Stimulated activated CD4-positive, alpha-beta T cell treated with anti-CD3 and anti-CD28 coated beads, Interleukin-1b, Interleukin-23, amount 100 ng/mL, for 1 hour (primary cell): Measurements from ENCODE around the gene RSL24D1.
"Not testable (repeated sequence)": the region's sequence is repeated elsewhere in the genome, so short reads cannot be mapped to it uniquely, and the experiment has no call there.

ENCODE experiments used
- DNase-seq, 2 donors: peaks; one replicate each; pipeline ENCODE4 v3.0.0-alpha.2; 2020; ENCODE audit warnings: low read depth in 2 of 2

The RSL24D1 gene

DNA sequence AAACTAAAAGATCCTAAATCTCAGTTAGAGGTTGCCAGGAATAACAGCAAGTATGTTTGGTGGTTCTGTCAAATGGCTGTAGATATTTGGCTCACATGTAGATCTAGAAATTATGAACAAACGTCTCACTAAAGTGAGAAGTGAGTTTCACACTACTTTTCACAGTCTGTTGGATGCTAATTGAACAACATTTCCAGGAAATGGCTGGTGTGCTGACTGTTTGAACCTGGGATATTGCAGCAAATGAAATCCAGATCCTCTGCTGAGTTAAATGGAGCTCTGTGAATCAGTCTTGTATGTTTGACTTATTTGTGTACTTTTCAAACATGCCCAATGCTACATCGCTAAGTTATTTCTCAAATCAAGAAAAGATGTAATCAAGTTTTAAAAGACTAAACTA, 21.3 kb upstream of the RSL24D1 start:
- DNase-seq = no peak

DNA sequence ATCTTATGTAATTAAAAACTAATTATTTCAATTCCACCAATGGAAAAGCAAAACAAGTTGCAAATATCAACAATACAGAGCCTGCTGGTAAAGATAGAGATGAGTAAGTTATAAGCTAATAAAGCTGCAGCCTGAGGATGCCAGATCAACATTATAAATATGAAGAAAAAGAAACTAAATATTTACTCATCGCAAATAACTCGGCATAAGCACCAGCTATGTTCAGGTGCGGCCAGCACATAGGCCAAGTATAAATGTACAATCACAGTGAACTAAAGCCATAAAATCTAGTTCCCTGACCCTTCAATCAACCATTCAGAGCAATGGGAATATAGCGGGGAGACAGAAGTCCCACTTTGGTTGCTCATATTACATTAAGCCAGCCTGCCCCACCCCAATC, 7.7 kb upstream of the RSL24D1 start:
- DNase-seq = no peak

DNA sequence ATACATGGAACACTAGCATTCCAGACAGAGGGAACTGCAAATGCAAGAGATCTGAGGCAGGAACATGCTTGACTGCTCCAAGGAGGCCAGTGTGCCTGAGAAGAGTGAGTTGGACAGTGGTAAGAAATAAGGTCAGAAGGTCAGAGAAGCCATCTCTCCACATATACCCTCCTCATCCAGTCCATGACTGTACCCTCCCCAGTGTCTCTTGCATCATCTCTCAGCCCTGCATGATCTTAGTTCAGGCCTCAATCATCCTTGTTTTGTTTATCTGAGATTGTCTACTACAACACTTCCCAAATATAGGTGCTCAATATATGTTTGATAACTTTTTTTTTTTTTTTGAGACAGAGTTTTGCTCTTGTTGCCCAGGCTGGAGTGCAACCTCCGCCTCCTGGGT, 5.5 kb upstream of the RSL24D1 start:
- no peak for DNase-seq

DNA sequence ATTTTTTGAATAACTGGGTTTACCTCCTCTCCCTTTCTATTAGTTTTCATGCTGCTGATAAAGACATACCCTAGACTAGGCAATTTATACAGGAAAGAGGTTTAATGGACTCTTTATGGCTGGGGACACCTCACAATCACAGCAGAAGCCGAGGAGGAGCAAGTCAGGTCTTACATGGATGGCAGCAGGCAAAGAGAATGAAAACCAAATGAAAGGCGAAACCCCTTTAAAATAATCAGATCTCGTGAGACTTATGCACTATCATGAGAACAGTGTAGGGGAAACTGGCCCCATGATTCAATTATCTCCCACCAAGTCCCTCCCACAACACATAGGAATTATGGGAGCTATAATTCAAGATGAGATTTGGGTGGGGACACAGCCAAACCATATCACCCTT, 2.0 kb upstream of the RSL24D1 start:
- DNase-seq = no peak

DNA sequence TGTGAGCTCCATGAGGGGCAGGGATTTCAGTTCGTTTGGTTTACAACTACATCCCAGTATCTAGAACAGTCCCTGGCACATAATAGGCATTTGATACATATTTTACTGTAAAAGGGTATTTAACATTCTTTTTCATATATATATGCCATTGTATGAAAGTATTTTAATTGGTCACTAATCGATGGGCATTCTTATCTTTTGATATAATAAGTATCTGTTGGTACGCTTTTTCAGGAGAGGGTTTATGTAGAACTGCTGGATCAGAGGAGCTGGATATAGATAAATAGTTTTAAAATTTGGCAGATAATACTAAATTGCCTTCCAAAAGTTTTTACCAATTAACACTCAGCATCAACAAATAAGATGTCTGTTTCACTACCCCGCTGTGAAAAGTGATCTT, 978 bp upstream of the RSL24D1 start:
- DNase-seq = no peak

DNA sequence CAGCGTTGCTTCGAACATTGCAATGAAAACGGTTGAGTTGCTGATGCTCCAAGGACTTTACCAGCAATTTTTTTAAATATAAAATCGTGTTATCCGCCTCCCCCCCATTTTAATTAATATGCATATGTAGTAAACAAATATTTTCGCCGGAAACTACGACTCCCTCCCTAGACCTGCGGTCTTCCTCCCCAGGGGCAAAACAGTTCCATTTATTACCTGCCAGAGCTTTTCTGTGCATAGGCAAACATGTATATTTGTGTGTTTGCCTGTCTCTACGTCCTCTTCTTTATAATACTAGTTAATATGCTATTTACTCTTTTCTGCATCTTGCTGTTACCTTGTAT, 593 bp upstream of the RSL24D1 start:
- no peak for DNase-seq

DNA sequence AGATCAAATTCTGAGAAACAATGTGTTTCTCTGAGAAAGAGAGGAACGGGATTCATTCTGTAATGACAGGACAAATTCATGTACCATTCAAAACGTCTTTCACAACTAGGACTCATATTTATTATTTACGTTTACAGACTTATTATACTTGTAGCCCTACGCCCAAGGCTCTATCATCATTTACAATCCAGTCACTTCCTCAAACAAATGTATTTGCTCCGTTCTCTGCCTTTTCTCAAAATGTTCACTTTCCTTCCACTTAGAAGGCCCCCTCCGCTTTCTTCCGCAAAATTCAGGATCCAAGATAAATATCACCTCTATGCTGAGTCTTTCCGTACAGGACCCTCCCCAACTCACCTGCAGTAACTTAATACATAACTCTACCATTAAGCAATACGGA, 745 bp downstream of the RSL24D1 start:
- DNase-seq = no peak

DNA sequence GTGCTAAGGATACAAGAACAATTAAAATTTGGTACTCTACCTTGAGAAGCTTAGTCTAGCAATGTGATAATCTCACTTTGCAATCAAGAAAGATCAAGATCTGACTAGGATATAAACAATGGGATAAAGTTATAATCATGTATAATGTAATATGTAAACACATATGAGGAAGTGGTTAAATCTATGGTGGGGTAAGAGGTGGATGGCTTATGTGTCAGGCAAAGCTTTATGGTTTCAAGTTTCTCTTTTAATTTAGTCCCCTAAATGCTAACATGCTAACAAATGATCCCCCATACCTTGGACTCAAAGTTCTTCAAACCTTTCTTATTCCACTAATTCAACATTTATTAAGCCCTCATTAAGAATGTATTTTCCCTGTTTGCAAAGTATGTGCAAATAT, 2.5 kb downstream of the RSL24D1 start:
- no peak for DNase-seq

DNA sequence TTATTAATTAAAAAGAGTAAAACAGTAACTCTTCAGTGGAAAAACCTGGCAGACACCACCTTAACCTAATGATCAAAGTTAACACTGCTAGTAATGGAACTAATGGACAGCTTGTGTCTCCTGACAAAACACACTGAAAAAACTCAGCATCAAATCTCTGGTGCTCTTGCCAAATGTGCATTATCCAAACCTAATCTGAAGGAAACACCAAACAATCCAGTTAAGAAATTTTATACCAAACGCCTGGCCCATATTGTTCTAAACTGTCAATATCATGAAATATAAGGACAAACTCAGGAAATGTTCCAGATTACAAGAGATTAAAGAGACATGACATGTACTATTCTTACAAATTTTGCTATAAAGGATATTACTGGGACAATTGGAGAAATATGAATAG, 10.4 kb downstream of the RSL24D1 start:
- no peak for DNase-seq

DNA sequence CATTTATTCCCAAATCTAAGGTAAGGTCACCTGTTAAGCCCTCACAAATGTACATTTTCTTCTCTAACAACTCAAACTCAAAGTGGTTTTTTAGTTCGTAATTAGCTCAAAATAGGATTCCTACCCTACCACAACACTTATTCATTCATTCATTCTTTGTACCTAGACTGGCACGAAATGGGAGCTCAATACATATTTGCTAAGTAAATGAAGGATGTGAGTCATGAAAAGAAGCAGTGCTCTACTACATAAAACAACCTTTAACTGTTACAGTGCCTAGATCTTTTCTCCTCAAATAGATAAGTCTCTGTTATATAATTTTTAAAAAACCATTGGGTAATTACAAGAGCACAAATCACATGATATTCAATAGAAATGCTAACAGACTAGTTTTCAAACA, 13.1 kb downstream of the RSL24D1 start:
- DNase-seq = no peak

DNA sequence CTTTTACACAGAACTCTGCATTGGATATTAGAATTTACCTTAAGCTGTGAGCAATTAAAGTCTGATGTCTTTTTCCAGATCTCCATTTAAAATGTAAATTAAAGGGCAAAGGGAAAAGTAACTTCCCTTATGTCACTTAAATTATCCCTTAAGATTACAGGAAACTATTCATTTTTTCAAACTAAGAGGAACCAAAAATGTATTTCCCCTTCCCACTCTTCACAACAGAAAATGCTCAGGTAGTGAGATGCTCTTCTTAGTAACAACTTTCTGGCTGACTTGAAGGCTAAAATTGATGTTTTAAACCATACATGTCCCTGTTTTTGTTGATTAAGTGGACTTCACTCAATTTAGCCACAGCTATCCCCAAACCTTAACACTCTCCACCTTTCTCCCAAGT, 17.6 kb downstream of the RSL24D1 start:
- DNase-seq = no peak

DNA sequence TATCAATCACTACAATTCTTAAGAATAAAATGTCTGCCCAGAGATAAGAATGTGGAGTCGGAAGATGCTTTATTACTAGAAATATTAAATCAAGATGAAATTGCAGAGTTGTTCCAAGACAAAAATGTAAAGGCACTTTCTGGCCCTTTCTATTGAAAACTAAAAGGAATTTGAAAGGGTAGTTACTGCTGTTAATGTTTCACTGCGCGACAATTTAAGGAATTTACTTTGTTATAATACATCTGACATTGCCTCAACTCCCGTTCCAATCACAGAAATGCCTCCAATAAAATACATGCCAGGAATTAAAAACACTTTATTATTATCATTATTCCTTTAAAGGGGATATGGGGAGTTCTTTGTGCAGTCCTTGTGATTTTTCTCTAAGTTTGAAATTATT, 26.4 kb downstream of the RSL24D1 start:
- DNase-seq = no peak

DNA sequence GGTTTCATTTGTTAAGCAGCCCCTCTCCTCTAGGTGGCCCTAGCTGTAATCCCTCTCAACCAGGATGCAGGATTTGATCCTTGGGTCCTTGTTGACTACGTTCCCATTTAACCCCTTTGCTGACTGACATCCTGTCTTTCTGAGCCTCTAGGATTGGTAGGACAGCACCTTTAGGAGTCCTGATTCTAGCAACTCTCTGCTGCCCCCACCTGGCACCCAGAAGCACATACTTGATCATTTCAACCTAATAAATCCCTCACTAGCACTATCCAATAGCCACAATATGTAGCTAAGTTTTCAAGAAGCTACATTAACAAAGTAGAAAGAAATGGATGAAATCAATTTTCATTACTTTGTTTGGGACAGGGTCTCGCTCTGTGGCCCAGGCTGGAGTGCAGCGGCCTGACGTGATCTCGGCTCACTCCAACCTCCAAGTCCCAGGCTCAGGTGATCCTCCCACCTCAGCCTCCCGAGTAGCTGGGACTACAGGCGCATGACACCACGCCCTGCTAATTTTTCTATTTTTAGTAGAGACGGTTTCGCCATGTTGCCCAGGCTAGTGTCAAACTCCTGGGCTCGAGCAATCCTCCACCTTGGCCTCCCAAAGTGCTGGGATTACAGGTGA, 28.3 kb downstream of the RSL24D1 start:
- peak; percentile 2 to 17 for DNase-seq

DNA sequence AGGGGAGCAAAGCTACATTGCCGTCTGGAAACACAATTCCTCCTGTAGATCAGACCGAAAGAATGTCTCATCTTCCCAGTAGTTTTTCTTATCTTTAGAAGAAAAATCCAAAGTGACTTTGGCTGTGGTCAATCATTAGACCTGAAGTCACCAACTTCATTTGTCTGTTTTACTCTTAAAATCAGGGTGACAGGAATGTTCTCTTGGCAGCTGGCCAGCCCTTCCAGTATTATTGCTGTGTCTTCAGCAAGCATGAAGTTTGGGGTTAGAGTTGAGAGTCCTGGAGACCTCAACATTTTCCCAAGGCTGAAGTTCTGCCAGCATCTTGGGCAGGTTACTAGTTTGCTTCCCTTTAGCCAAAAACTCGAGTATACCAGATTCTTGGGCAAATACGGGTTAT, 32.5 kb downstream of the RSL24D1 start:
- no peak for DNase-seq

DNA sequence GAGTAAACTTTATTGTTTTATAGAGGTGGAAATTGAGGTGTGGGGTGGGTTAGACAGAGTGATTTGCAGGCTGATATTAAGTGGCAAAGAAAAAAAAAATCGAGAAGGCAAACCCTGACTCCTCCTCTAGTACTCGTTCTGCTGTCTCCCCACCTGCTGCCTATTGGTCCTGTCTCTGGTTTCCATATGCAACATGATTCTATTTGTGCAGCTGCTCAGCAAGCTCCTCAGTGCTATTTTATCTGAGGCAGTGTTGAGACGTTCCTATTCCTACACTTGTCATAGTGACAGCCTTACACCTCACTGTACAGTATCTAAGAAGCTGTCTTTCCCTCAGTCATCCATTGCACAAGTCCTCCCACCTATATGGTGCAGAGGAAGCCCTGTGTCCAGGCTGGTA, 45.1 kb downstream of the RSL24D1 start:
- no peak for DNase-seq

DNA sequence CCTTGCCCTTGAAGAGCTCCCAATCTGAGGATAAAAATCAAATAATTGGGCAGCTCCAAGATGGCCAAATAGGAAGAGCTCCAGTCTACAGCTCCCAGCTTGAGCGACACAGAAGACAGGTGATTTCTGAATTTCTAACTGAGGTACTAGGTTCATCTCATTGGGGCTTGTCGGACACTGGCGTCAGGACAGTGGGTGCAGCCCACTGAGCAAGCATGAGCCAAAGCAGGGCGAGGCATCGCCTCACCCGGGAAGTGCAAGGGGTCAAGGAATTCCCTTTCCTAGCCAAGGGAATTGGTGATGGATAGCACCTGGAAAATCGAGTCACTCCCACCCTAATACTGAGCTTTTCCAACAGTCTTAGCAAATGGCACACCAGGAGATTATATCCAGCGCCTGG, 53.6 kb downstream of the RSL24D1 start:
- not testable (repeated sequence) for DNase-seq

DNA sequence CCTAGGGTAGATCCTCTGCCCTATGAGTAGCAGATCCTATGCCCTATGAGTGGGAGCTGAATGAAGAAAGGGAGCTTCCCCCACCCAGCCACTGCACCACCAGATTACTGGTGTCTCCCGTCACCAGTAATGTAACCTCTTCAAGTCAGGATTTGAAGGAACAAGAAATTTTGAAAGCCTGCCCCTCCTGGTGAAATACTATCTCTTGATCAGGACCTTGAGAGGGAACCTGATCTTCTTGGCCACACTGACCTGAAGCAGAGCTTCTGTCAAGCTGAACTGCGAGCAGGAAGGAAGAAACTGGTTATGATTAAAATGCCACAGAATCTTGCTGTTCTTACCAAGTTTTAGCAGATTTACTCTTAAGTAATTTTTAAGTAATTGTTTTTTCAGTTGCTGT, 62.8 kb downstream of the RSL24D1 start:
- DNase-seq = no peak

DNA sequence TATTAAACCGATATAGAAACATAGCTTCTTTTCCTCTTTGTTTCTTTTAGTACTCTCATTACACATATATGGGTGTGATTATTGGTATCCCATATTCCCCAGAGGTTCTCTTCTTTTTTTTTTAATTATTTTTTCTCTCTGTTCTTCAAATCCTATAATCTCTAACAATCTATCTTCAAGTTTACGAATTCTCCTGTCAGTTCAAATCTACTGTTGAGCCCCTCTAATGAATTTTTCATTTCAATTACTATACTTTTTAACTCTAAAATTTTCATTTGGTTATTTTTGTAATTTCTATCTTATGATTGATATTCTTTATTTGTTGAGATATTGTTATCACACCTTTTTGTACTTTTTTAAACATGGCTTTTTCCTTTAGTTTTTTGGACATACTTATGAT, 64.1 kb downstream of the RSL24D1 start:
- DNase-seq = no peak
